Colonic mucosa (tissue), 4 donors: ENCODE results near the gene ODC1. TPM values are rescaled to one million over a fixed set of nuclear protein-coding genes. Genes with fewer than 3 reads are reported as not detected.

Experiments used
- DNase-seq: peaks from one replicate; pipeline ENCODE4 v3.0.0-alpha.2; 2020
- H3K27ac ChIP-seq: fragments of 200-600 bp; one replicate; pipeline ENCODE4 v1.8.0; 2021
- H3K27me3 ChIP-seq: fragments of 200-600 bp; one replicate; pipeline ENCODE4 v1.8.0; 2021
- H3K36me3 ChIP-seq: fragments of 200-600 bp; one replicate; pipeline ENCODE4 v1.8.0; 2021
- H3K4me1 ChIP-seq: fragments of 200-600 bp; one replicate; pipeline ENCODE4 v1.8.0; 2021; ENCODE audit warnings: mild to moderate bottlenecking
- H3K4me3 ChIP-seq: fragments of 200-600 bp; one replicate; pipeline ENCODE4 v1.8.0; 2021
- H3K9ac ChIP-seq, 2 donors: one replicate each; pipeline ENCODE4 v1.7.0; 2013; ENCODE audit warnings: control low read depth in 2 of 2, low read depth in 2 of 2, low read length in 2 of 2
- H3K9me3 ChIP-seq: fragments of 200-600 bp; one replicate; pipeline ENCODE4 v1.8.0; 2021
- CTCF ChIP-seq: fragments of 200-600 bp; IDR thresholded peaks from one replicate; pipeline ENCODE4 v1.8.0; 2022; ENCODE audit warnings: antibody characterized with exemption, mild to moderate bottlenecking
- intact Hi-C: fragments of 100-400 bp; cut with DNase I; formaldehyde crosslinking; loops from one replicate; pipeline ENCODE4 v1.14.1; 2022
- total RNA-seq, 2 donors: library from RNA; stranded (reverse); fragmentation: NEBNext Ultra II Directional in 1 of 2; extraction: Animal tissue kit (Norgen Biotek cat#: 25700) in 1 of 2; gene quantifications; one replicate each; pipeline ENCODE4 v1.2.1, GENCODE V29; 2021
- donor health status: healthy.
- donor health status: DM: no; HTN: no; CAD: no.
- donor health status: DM: no; HTN: no; CAD: no.

Gene ODC1
- total RNA-seq, 2 donors from 2014 or later = 45.8 to 107 TPM

DNA sequence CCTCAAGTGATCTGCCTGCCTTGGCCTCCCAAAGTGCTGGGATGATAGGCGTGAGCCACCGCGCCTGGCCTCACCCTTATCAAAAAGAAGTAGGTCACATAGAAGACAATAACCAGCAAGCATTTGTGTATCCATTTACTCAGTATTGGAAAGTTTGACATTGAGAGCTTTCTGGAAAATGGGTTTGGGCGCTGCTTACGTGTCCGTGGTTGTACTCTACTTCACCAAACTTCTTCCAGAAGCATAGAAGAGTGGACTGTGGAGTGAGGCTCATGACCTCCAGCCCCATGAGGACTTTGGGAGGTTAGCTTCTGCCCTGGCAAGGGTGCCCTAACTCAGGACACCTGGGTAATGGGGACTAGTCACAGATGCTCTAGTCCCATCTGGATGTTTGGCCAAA lies 3.7 kb upstream of the ODC1 start:
- intact Hi-C loops = no loop called here
- Histone ChIP-seq H3K9ac (peak overlapping the region in 1 of 2 donors; percentile 3), H3K4me1 (peaks cover 12% of the 10 kb centered on the region), H3K9me3 (no peaks in the 10 kb centered on the region), H3K27me3 (no peaks in the 10 kb centered on the region), H3K36me3 (no peaks in the 10 kb centered on the region), H3K27ac (peak overlapping the region; percentile 61), H3K4me3 (no peak overlapping the region)
- no peak for DNase-seq
- TF ChIP-seq CTCF = no peak

DNA sequence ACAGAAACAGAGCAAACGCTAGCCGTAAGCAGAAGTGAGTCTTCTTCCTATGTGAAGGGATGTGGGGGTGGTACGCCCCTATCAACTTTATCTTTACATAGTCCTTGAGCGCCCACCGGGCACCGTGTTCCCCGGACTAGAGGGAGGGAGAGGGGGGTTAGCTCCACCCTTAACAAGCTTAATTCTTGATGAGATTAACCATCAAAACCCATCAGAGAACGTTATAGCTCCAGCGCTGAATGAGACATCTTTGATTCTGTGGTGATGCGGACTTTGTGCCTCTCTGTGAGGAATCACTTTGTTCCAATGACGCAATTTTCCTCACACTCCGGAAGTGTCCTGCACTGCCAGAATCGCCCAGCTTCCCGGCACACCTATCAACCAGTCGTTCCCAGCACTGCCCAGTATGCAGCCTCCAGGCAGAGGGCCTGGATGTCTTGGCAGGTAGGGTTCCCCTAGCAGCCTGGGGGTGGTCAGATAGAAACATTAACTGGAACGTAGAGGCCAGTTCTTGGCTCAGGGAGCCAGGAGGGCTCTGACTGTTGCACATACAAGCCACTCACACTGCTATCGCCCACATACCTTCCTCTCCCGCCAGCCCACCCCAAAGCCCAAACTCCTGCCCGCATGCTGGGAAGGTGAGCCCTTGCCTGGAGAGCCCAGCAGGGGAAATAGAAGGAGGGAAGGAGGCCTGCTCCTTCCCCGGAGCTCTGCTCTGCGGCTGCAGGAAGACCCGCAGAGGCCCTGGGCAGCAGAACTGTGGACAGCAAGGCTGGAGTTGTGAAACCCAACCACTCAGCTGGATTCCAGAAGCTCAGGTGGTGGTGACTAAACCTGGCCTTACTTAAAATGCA lies 1.9 kb upstream of the ODC1 start:
- DNase-seq = peak; percentile 87
- Histone ChIP-seq H3K4me1 (peaks cover 12% of the 10 kb centered on the region), H3K27me3 (no peaks in the 10 kb centered on the region), H3K9ac (peak overlapping the region; percentile 53 to 98), H3K4me3 (peak overlapping the region; percentile 64), H3K27ac (peak overlapping the region; percentile 98), H3K36me3 (no peaks in the 10 kb centered on the region), H3K9me3 (no peaks in the 10 kb centered on the region)
- intact Hi-C loops = no loop called here
- no peak for TF ChIP-seq CTCF

DNA sequence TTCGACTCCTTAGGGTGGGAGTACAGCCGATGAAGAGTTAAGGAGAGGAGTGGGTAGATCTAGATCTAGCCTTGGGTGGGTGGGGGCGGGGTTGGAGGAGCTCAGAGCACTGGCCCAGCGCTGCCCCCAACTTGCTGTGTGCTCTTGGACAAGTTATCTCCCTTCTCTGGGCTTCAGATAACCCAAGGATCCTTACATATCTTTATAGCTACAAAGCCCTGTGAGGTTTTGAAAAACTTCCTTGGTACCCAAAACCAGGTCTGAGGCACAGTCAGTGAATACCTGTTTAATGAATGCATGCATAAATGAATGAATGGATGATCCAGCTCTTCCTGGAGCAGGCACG lies 1.3 kb upstream of the ODC1 start:
- intact Hi-C loops = no loop called here
- no peak for TF ChIP-seq CTCF
- peak overlapping the region; percentile 98 for H3K27ac ChIP-seq
- H3K36me3 ChIP-seq = no peaks in the 10 kb centered on the region
- H3K4me1 ChIP-seq = peaks cover 12% of the 10 kb centered on the region
- no peaks in the 10 kb centered on the region for H3K9me3 ChIP-seq
- H3K9ac ChIP-seq = peak overlapping the region; percentile 53 to 98
- H3K27me3 ChIP-seq = no peaks in the 10 kb centered on the region
- no peak for DNase-seq
- H3K4me3 ChIP-seq = peak overlapping the region; percentile 64

DNA sequence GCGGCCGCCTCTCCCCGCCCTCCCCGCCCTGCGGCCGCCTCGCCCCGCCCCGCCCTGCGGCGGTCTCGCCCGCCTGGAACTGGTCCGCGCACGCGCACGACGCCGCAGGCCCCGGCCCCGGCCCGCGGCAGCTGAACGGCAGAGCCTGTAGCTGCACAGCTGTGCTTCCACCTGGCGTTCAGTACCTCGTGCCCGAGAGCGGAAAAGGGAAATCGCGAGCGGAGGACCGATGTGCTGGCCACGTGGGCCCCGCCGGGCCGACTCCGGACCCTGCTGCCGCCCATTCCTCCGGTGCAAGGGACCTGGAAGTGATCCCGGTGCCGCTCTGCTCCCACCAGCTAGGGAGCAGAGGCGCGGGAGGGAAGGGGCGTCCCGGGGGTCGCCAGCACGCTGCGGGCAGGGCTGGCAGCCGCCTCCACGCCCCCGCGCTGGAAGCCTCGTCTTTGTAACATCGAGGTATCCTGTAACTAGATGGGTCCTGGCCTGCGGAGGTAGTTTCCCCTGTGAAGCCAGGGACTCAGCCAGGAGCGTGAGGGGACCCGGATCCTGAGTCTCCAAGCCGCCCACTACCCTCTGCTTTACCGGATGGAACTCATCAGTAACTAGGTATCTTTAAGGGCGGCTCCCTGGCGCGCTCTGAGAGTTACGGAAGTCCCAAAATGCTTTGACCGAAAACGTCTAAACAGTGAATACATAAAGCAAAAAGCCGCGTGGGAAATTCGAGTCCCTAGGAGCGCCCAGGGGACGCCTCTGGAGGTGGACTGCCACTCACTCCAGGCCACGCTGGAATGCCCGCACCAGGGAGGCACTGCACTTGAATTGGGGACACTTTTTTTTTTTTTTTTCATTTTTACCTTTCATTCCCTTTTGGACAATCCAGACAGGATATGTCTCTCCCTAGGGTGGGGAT lies 704 bp upstream of the ODC1 start:
- Histone ChIP-seq H3K9me3 (no peaks in the 10 kb centered on the region), H3K4me3 (peak overlapping the region; percentile 64), H3K4me1 (peaks cover 12% of the 10 kb centered on the region), H3K36me3 (no peaks in the 10 kb centered on the region), H3K9ac (peak overlapping the region; percentile 80 to 98), H3K27ac (peak overlapping the region; percentile 98), H3K27me3 (no peaks in the 10 kb centered on the region)
- TF ChIP-seq CTCF = no peak
- DNase-seq = peak; percentile 93
- intact Hi-C loops = no loop called here

DNA sequence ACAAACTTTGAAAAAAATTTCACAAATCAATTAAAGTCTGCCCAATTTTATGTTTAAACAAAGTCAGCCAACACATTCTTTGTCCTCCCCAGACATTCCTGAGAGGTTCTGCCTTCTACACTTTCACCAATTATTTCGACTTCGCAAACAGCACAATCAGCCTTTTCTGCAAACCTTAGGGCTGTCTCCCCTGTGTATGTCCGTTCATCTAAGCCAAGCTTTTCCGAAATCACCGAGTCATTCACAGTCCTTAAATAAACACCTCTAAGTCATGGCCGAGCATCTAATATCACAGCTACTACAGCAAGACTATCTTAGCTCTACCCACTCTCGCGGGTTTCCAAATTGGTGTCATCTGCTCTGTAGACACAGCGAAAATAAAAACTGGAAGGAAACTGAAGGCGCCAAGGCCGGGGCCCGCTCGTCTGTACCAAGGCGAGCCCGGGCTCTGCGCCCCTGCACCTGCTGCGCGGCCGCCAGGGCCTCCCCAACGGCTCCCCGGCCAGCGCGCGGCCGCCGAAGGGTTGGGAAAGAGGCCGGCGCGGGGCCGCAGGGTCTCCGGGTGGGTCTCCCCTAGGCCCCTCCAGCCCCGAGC lies 730 bp downstream of the ODC1 start:
- Histone ChIP-seq H3K27ac (peak overlapping the region; percentile 91), H3K4me3 (peak overlapping the region; percentile 69), H3K9ac (peak overlapping the region; percentile 65 to 88), H3K4me1 (peaks cover 5% of the 10 kb centered on the region), H3K9me3 (no peaks in the 10 kb centered on the region), H3K27me3 (no peaks in the 10 kb centered on the region), H3K36me3 (peaks cover 2% of the 10 kb centered on the region)
- TF ChIP-seq CTCF = no peak
- no peak for DNase-seq
- intact Hi-C loops = no loop called here
